Right renal pelvis (tissue), 4 donors: ENCODE measurements around the gene SPPL3. TPM values are rescaled to one million over a fixed set of nuclear protein-coding genes. Genes with fewer than 3 reads are reported as not detected.

ENCODE experiments used
- polyA plus RNA-seq, 4 donors: library from polyadenylated mRNA; unstranded; fragments of 120-200 nt; gene quantifications; one replicate each; pipeline ENCODE4 v1.2.1, GENCODE V29; 2013; ENCODE audit not compliant: insufficient read length in 4 of 4

SPPL3 gene
- polyA plus RNA-seq, 4 donors = 81.1 to 102 (median 95.2) TPM

Other genes starting within 250 kb of the SPPL3 start
- gene MLEC, start 217.2 kb downstream of the SPPL3 start, polyA plus RNA-seq = 100 to 1,000 TPM; 148 to 173 (median 163) TPM
- gene UNC119B, start 193.9 kb downstream of the SPPL3 start, polyA plus RNA-seq = 10 to 100 TPM; 70.6 to 79.4 (median 75.8) TPM
- gene ACADS, start 178.5 kb downstream of the SPPL3 start, polyA plus RNA-seq = 10 to 100 TPM; 16.5 to 28.6 (median 18.9) TPM
- 10 to 100 TPM; 13.2 to 21.0 (median 15.1) TPM for gene HNF1A, start 74.2 kb upstream of the SPPL3 start, polyA plus RNA-seq
- gene C12orf43, start 112.1 kb upstream of the SPPL3 start, polyA plus RNA-seq = 10 to 100 TPM; 16.5 to 19.2 (median 18.1) TPM
- gene OASL, start 134.9 kb upstream of the SPPL3 start, polyA plus RNA-seq = under 1 TPM in 3 of 4 donors, not detected in 1; 0.13 to 0.21 (median 0.19) TPM
- under 1 TPM; 0.71 to 0.99 (median 0.85) TPM for gene P2RX7, start 228.5 kb upstream of the SPPL3 start, polyA plus RNA-seq